ENCODE results near the gene FLOT1. TPM values are rescaled to one million over a fixed set of nuclear protein-coding genes. Genes with fewer than 3 reads are reported as not detected.

Gene FLOT1
- polyA plus RNA-seq, 1 donor (not counting 4 experiments of a cell fraction or from before 2014, with no cell fraction given), result 21.6 TPM

GRCh38 chr6:30727920-30728553 lies 14.4 kb downstream of the FLOT1 start:
- peaks cover 18% of the 10 kb centered on the region for H3K4me1 ChIP-seq (ENCODE audit: control insufficient read depth, extremely low read depth, insufficient read depth, low read length)
- H3K4me2 ChIP-seq (ENCODE audit: control insufficient read depth, extremely low read depth, insufficient read depth, low read depth, low read length), result no peak overlapping the region
- no peak overlapping the region for H3K27ac ChIP-seq (ENCODE audit: control insufficient read depth, insufficient read depth, low read length)
- no peak overlapping the region for H3K9ac ChIP-seq (ENCODE audit: control insufficient read depth, extremely low read depth, insufficient read depth, low read length)
- FAIRE-seq, result no peak
- no peaks in the 10 kb centered on the region for H3K27me3 ChIP-seq (ENCODE audit: control insufficient read depth, extremely low read depth, insufficient read depth, low read length)
- no peak for DNase-seq (ENCODE audit: low read depth, low spot score)
- H2AFZ ChIP-seq (ENCODE audit: control insufficient read depth, low read length), result no peak overlapping the region
- peaks cover 20% of the 10 kb centered on the region for H3K79me2 ChIP-seq (ENCODE audit: control insufficient read depth, insufficient read depth, low read length)
- peaks cover 19% of the 10 kb centered on the region for H4K20me1 ChIP-seq (ENCODE audit: control insufficient read depth, extremely low read depth, insufficient read depth, low read length)
- H3K36me3 ChIP-seq (ENCODE audit: control insufficient read depth in 2 of 2, extremely low read depth in 1 of 2, insufficient read depth in 2 of 2, low read length in 2 of 2), result peaks cover 9 to 21% of the 10 kb centered on the region in 2 experiments
- H3K9me3 ChIP-seq (ENCODE audit: control insufficient read depth, low read depth, low read length), result no peaks in the 10 kb centered on the region
- dilution Hi-C loops (cut with MboI; ENCODE audit: extremely low pct_ligation_motif_present, low sequenced_read_pairs), result no loop called here
- H3K4me3 ChIP-seq (ENCODE audit: control insufficient read depth in 2 of 3, extremely low read depth in 1 of 3, insufficient read depth in 2 of 3, low read depth in 1 of 3, low read length in 3 of 3), result no peak overlapping the region
- TF ChIP-seq, protein P1, sequence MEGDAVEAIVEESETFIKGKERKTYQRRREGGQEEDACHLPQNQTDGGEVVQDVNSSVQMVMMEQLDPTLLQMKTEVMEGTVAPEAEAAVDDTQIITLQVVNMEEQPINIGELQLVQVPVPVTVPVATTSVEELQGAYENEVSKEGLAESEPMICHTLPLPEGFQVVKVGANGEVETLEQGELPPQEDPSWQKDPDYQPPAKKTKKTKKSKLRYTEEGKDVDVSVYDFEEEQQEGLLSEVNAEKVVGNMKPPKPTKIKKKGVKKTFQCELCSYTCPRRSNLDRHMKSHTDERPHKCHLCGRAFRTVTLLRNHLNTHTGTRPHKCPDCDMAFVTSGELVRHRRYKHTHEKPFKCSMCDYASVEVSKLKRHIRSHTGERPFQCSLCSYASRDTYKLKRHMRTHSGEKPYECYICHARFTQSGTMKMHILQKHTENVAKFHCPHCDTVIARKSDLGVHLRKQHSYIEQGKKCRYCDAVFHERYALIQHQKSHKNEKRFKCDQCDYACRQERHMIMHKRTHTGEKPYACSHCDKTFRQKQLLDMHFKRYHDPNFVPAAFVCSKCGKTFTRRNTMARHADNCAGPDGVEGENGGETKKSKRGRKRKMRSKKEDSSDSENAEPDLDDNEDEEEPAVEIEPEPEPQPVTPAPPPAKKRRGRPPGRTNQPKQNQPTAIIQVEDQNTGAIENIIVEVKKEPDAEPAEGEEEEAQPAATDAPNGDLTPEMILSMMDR (optimal IDR thresholded peaks at IDR 0.05 in 1 of 3, IDR thresholded peaks at IDR 0.05 in 1 of 3, conservative IDR thresholded peaks at IDR 0.05 in 1 of 3; ENCODE audit: extremely low read depth in 1 of 3, insufficient read depth in 2 of 3, low read length in 3 of 3), result no peak
- TF ChIP-seq EZH2 (IDR thresholded peaks at IDR 0.05; ENCODE audit: low read length), result no peak
- no peaks in the 10 kb centered on the region for H3K9me1 ChIP-seq (ENCODE audit: control insufficient read depth, extremely low read depth, insufficient read depth, low read length)

GRCh38 chr6:30726506-30727413 lies 15.7 kb downstream of the FLOT1 start:
- no peak overlapping the region for H2AFZ ChIP-seq (ENCODE audit: control insufficient read depth, low read length)
- no peak for TF ChIP-seq EZH2 (IDR thresholded peaks at IDR 0.05; ENCODE audit: low read length)
- TF ChIP-seq, protein P1 (optimal IDR thresholded peaks at IDR 0.05 in 1 of 3, IDR thresholded peaks at IDR 0.05 in 1 of 3, conservative IDR thresholded peaks at IDR 0.05 in 1 of 3; ENCODE audit: extremely low read depth in 1 of 3, insufficient read depth in 2 of 3, low read length in 3 of 3), result no peak
- no peak overlapping the region for H3K9ac ChIP-seq (ENCODE audit: control insufficient read depth, extremely low read depth, insufficient read depth, low read length)
- peaks cover 28% of the 10 kb centered on the region for H4K20me1 ChIP-seq (ENCODE audit: control insufficient read depth, extremely low read depth, insufficient read depth, low read length)
- no peak overlapping the region for H3K4me3 ChIP-seq (ENCODE audit: control insufficient read depth in 2 of 3, extremely low read depth in 1 of 3, insufficient read depth in 2 of 3, low read depth in 1 of 3, low read length in 3 of 3)
- H3K36me3 ChIP-seq (ENCODE audit: control insufficient read depth in 2 of 2, extremely low read depth in 1 of 2, insufficient read depth in 2 of 2, low read length in 2 of 2), result peaks cover 10 to 27% of the 10 kb centered on the region in 2 experiments
- H3K27ac ChIP-seq (ENCODE audit: control insufficient read depth, insufficient read depth, low read length), result no peak overlapping the region
- no peaks in the 10 kb centered on the region for H3K27me3 ChIP-seq (ENCODE audit: control insufficient read depth, extremely low read depth, insufficient read depth, low read length)
- peaks cover 21% of the 10 kb centered on the region for H3K4me1 ChIP-seq (ENCODE audit: control insufficient read depth, extremely low read depth, insufficient read depth, low read length)
- FAIRE-seq (no peak), DNase-seq (ENCODE audit: low read depth, low spot score) (no peak)
- no peaks in the 10 kb centered on the region for H3K9me1 ChIP-seq (ENCODE audit: control insufficient read depth, extremely low read depth, insufficient read depth, low read length)
- no peaks in the 10 kb centered on the region for H3K9me3 ChIP-seq (ENCODE audit: control insufficient read depth, low read depth, low read length)
- H3K4me2 ChIP-seq (ENCODE audit: control insufficient read depth, extremely low read depth, insufficient read depth, low read depth, low read length), result no peak overlapping the region
- dilution Hi-C loops (cut with MboI; ENCODE audit: extremely low pct_ligation_motif_present, low sequenced_read_pairs), result no loop called here
- H3K79me2 ChIP-seq (ENCODE audit: control insufficient read depth, insufficient read depth, low read length), result peaks cover 33% of the 10 kb centered on the region

Data from keratinocyte (primary cell).